Ovary (tissue), 9 donors: Measurements from ENCODE around the gene RAB39A. TPM values are rescaled to one million over a fixed set of nuclear protein-coding genes. Genes with fewer than 3 reads are reported as not detected.

Experiments used
- DNase-seq, 5 donors: peaks; one replicate each; pipeline ENCODE4 v3.0.0-alpha.2; 2019 to 2020
- H3K27ac ChIP-seq, 2 donors: fragments of 200-600 bp; one replicate each; pipeline versions ENCODE4 v1.5.1 to v1.8.0; 2019 to 2022
- H3K27me3 ChIP-seq: fragments of 200-600 bp; one replicate; pipeline ENCODE4 v1.8.0; 2022
- H3K36me3 ChIP-seq: fragments of 200-600 bp; sonication (generic); one replicate; pipeline ENCODE4 v1.5.1; 2019
- H3K4me1 ChIP-seq: one replicate; pipeline ENCODE4 v1.8.1; 2013; ENCODE audit warnings: mild to moderate bottlenecking, moderate library complexity; ENCODE audit not compliant: insufficient read depth
- H3K4me3 ChIP-seq: fragments of 200-600 bp; sonication (generic); one replicate; pipeline ENCODE4 v1.5.1; 2017
- H3K9me3 ChIP-seq, 2 donors: fragments of 200-600 bp in 1 of 2; sonication (generic) in 1 of 2; one replicate each; pipeline versions ENCODE4 v1.5.1 to v1.8.1; 2013 to 2019; ENCODE audit warnings: mild to moderate bottlenecking in 1 of 2, moderate library complexity in 1 of 2
- EP300 ChIP-seq: sonication (generic); formaldehyde crosslinking; IDR thresholded peaks from one replicate; pipeline ENCODE4 v1.6.1; 2017; ENCODE audit warnings: antibody characterized with exemption
- POLR2A ChIP-seq: fragments of 450-650 bp; IDR thresholded peaks from one replicate; pipeline ENCODE4 v1.6.1; 2017; ENCODE audit warnings: antibody characterized with exemption, mild to moderate bottlenecking, moderate library complexity
- WGBS, 3 donors: extraction: QIAGEN DNeasy Blood & Tissue Kit in 1 of 3; methylation state at CpG; one replicate each; pipeline versions ENCODE4 v1.1.5 to v1.1.7; 2013 to 2017; 5-methylcytosine and 5-hydroxymethylcytosine counted together
- intact Hi-C, 4 donors: fragments of 100-400 bp; cut with DNase I; formaldehyde crosslinking; loops; one replicate each; pipeline versions ENCODE4 v1.11.0 to v1.15.1; 2022 to 2023
- polyA plus RNA-seq, 2 donors: library from polyadenylated mRNA; stranded (reverse); fragments of 200-250 nt in 1 of 2; fragments of 350-450 nt in 1 of 2; fragmentation: Illumina TruSeq in 1 of 2; extraction: RNeasy Lipid Tissue Mini Kit (QIAGEN cat#74804) in 1 of 2; gene quantifications; one replicate each; pipeline ENCODE4 v1.2.3, GENCODE V29; 2013 to 2014
- total RNA-seq, 7 donors: library from RNA; depleted of rRNA in 2 of 7; stranded (reverse); fragments of >200 nt in 2 of 7; fragmentation: NEBNext Ultra II Directional in 3 of 7; extraction: Animal tissue kit (Norgen Biotek cat#: 25700) in 3 of 7; gene quantifications; one replicate each; pipeline versions ENCODE4 v1.1.0 to v1.2.4, GENCODE V29; 2016 to 2023
- TF ChIP-seq, protein P1 (sequence below), 3 donors: fragments of 450-650 bp in 2 of 3; fragments of 200-600 bp in 1 of 3; IDR thresholded peaks; one replicate each; pipeline versions ENCODE4 v1.5.1 to v1.8.0; 2016 to 2022; ENCODE audit warnings: antibody characterized with exemption in 3 of 3, mild to moderate bottlenecking in 1 of 3
- donor health status: DM: no; HTN: no; CAD: no; lungs with moderate emphysema.
- donor health status: DM: no; HTN: no; CAD: no.
- donor health status: Bipolar disorder and iron deficiency.
- donor health status: DM: yes; HTN: yes; CAD: no.
- donor health status: DM: no; HTN: no; CAD: no.
- donor health status: DM: yes; HTN: yes; CAD: no.

RAB39A gene
- total and polyA plus RNA-seq, 9 donors = 0.04 to 2.1 (median 0.43) TPM

DNA sequence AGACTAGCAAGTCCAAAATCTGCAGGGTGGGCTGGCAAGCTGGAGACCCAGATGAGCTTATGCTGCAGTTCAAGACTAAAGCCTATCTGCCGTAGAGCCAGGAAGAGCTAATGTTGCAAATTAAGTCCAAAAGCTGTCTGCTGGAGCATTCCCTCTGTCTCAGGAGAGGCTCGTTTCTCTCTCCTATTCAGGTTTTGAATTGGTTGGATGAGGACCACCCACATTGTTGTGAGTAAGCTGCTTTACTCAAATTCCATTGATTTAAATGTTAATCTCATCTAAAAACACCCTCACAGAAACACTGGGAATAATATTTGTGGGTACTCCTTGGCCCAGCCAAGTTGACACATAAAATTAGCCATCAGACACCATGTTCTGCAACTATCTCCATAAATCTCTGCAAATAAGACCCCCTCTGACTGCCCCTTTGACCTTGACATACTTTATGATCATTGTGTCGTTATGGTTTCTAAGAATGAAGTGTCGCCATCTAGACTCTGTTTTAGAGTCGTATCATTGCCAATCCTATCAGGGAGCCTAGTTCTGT, 63.7 kb downstream of the RAB39A start:
- no peaks in the 10 kb centered on the region for H3K4me1 ChIP-seq
- H3K4me3 ChIP-seq = no peak overlapping the region
- H3K27me3 ChIP-seq = no peaks in the 10 kb centered on the region
- no peaks in the 10 kb centered on the region for H3K9me3 ChIP-seq
- DNase-seq = no peak
- H3K36me3 ChIP-seq = no peaks in the 10 kb centered on the region
- intact Hi-C loops = no loop called here
- no peak for TF ChIP-seq EP300
- no peak for TF ChIP-seq POLR2A
- TF ChIP-seq, protein P1, sequence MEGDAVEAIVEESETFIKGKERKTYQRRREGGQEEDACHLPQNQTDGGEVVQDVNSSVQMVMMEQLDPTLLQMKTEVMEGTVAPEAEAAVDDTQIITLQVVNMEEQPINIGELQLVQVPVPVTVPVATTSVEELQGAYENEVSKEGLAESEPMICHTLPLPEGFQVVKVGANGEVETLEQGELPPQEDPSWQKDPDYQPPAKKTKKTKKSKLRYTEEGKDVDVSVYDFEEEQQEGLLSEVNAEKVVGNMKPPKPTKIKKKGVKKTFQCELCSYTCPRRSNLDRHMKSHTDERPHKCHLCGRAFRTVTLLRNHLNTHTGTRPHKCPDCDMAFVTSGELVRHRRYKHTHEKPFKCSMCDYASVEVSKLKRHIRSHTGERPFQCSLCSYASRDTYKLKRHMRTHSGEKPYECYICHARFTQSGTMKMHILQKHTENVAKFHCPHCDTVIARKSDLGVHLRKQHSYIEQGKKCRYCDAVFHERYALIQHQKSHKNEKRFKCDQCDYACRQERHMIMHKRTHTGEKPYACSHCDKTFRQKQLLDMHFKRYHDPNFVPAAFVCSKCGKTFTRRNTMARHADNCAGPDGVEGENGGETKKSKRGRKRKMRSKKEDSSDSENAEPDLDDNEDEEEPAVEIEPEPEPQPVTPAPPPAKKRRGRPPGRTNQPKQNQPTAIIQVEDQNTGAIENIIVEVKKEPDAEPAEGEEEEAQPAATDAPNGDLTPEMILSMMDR (IDR thresholded peaks at IDR 0.05) = no peak
- no peak overlapping the region for H3K27ac ChIP-seq
- WGBS, 3 donors = 36 to 49% (median 39%) methylated on average over 5 of the region's 5 CpGs

DNA sequence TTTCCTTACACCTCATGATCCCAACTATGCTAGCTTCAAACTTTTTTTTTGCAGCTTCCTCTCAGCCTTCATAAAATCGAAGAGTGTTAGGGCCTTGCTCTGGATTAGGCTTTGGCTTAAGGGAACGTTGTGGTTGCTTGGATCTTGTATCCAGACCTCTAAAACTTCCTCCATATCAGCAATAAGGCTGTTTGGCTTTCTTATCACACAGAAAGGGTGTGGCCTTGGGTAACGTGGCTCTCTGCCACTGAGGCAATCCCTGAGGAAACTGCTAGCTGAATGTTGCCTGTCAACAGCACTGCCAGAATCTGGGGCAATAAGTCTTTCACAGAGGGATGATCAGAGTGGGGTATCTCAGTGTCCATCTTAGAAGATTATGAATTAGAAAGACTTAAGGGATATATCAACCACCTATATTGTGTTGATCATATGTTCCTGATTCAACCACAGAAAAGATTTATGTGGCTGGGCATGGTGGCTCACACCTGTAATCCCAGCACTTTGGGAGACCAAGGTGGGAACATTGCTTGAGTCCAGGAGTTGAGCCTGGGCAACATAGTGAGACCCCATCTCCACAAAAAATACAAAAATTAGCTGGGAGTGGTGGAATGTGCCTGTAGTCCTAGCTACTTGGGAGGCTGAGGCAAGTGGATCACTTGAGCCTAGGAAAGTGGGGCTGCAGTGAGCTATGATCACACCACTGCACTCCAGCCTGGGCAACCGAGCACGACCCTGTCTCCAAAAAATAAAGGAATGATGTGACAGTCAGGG, 67.9 kb downstream of the RAB39A start:
- Histone ChIP-seq H3K36me3 (no peaks in the 10 kb centered on the region), H3K27me3 (no peaks in the 10 kb centered on the region), H3K4me1 (no peaks in the 10 kb centered on the region), H3K9me3 (no peaks in the 10 kb centered on the region), H3K4me3 (no peak overlapping the region), H3K27ac (no peak overlapping the region)
- WGBS, 3 donors = 42 to 46% (median 42%) methylated on average over 5 of the region's 5 CpGs
- DNase-seq = no peak
- TF ChIP-seq POLR2A (no peak), EP300 (no peak)
- TF ChIP-seq, protein P1 (IDR thresholded peaks at IDR 0.05) = no peak
- intact Hi-C loops = no loop called here

DNA sequence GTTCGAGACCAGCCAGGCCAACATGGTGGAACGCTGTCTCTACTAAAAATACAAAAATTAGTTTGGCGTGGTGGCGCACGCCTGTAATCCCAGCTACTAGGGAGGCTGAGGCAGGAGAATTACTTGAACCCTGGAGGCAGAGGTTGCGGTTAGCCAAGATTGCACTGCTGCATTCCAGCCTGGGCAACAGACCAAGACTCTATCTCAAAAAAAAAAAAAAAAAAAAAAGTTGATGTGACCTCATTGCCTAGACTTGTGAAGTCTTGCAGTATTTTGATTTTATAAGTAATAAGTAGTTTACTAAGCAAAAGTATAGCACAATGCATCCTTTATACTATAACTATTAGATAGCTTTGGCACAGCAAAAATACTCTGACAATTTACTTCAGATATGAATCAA, 70.5 kb downstream of the RAB39A start:
- H3K4me1 ChIP-seq = no peaks in the 10 kb centered on the region
- no peaks in the 10 kb centered on the region for H3K36me3 ChIP-seq
- no peak overlapping the region for H3K4me3 ChIP-seq
- TF ChIP-seq POLR2A = no peak
- TF ChIP-seq, protein P1 (IDR thresholded peaks at IDR 0.05) = no peak
- no peak for TF ChIP-seq EP300
- WGBS, 3 donors = 94 to 96% (median 95%) methylated on average over 6 of the region's 6 CpGs
- no peaks in the 10 kb centered on the region for H3K27me3 ChIP-seq
- intact Hi-C loops = no loop called here
- DNase-seq = no peak
- no peaks in the 10 kb centered on the region for H3K9me3 ChIP-seq
- no peak overlapping the region for H3K27ac ChIP-seq

DNA sequence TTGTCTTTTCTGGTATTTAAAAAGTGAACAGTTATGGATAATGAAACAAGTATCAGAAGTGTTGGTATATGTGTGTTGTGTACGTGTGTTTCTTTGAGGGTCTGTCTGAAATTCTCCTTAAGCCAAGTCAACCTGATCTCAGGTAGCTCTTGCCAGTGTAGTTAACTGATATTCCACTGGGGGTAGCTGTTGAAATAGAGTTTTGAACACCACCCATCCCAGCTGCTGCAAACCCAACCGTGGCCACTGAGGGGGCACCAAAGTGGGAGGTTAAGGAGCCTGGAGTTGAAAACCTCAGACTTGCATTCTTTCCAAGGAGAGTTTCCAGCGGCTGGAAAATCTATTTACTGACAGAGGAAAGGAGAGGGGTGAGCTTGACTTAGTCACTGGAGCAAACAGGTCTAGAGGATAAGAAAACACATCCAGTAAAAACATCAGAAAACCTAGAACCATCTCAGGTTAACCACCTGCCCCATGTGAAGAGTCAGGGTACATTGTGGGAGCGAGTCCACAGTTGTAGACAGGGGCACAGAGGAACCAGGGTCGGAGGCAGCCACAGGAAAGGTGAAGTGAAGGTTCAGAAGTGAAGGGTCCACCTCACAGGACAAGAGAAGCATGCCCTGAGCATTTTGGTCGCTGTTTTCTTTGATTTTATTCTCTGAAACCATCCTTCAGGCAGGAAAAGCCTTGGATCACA, 71.7 kb downstream of the RAB39A start:
- H3K4me1 ChIP-seq = no peaks in the 10 kb centered on the region
- H3K4me3 ChIP-seq = no peak overlapping the region
- no peaks in the 10 kb centered on the region for H3K27me3 ChIP-seq
- no peaks in the 10 kb centered on the region for H3K36me3 ChIP-seq
- TF ChIP-seq POLR2A = no peak
- TF ChIP-seq, protein P1 (IDR thresholded peaks at IDR 0.05) = no peak
- TF ChIP-seq EP300 = no peak
- intact Hi-C loops = no loop called here
- H3K27ac ChIP-seq = no peak overlapping the region
- H3K9me3 ChIP-seq = no peaks in the 10 kb centered on the region
- WGBS, 3 donors = 32 to 39% (median 34%) methylated on average over 6 of the region's 6 CpGs
- no peak for DNase-seq
